Right renal pelvis (tissue), 4 donors: Measurements from ENCODE around the gene OGG1. TPM values are rescaled to one million over a fixed set of nuclear protein-coding genes. Genes with fewer than 3 reads are reported as not detected.

Source experiments
- DNase-seq, 4 donors: peaks; one replicate each; pipeline ENCODE4 v3.0.0-alpha.2; 2013; ENCODE audit warnings: low read depth in 4 of 4, low spot score in 3 of 4, missing footprints in 1 of 4
- polyA plus RNA-seq, 4 donors: library from polyadenylated mRNA; unstranded; fragments of 120-200 nt; gene quantifications; one replicate each; pipeline ENCODE4 v1.2.1, GENCODE V29; 2013; ENCODE audit not compliant: insufficient read length in 4 of 4

Gene OGG1
- polyA plus RNA-seq, 4 donors, result 47.6 to 61.9 (median 56.1) TPM

DNA sequence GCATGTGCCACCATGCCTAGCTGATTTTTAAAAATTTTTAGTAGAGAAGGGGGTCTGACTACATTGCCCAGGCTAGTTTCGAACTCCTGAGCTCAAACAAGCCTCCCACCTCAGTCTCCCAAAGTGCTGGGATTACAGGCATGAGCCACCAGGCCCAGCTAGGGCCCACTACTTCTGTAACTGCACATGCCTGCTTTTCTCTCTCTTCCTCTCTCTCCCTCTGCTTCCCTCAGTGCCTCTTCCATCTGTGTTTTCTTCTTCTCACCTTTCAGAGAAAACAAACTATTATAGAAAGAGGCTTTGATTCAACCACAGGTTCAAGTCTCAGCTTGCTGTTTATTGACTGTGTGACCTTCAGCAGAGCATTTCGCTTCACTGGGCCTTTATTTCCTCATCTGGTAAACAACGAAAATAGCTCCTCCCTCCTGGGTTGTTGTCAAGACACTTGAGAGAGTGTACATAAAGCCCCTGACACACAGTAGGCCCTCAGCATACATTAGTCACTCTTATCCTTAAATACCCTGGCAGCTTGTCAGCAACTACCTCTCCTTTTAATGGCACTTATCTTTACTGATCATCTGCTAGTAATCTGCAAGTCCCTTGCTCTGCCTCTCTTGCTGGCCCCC is 32.3 kb downstream of the OGG1 start:
- DNase-seq, result no peak

DNA sequence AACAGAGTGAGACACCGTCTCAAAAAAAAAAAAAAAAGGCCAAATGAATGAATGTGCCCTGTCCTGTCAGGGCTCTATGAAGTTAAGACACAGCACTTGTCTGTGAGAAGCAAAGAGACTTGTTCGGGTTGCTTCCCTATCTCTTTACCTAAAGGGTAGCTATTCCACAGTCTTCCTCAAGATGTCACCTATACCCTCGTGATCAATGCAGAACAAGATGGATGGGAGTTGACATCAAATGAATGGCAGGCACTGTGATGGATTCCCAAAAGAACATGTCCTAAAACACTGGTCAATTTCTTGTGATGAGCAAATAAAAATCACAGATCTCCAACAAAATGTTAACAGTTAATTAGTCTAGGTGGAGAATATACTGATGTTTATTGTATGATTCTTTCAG is 33.0 kb downstream of the OGG1 start:
- DNase-seq, result no peak

DNA sequence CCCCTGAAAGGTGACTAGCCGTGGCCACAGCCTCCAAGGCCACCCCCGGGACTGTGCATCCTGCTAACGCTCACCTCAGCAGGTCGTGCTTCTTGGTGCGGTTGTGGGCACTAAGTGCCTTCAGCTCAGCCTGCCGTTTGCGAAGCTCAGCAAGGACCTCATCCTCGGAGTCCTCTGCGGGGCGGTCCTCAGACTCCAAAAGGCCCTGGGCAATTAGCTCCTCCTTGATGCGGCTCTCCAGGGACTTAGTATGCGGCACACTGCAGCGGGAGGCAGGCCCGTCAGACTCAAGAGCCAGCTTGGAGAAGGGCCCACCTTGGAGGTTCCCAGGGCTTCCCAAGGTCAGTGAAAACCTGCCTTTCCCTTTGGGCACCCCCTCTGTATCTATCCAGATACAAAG is 34.2 kb downstream of the OGG1 start:
- DNase-seq, result no peak

DNA sequence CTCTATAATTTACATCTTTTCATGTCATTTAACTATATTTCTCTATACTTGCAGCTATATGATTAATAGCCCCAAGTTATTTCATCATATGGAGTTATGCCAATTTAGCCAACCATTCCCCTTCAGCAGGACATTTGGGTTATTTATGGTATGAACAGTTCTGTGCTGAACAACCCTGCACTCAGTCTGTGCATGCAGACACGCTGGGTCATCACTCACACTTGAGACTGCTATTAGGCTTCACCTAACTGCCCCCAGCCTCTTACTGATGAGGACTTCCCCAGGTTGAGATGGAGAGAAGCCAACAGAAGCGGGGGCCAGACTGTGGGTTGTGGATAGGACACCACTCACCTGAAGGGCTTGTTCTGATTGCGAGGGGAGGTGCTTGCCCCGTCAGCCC is 35.2 kb downstream of the OGG1 start:
- DNase-seq, result no peak

DNA sequence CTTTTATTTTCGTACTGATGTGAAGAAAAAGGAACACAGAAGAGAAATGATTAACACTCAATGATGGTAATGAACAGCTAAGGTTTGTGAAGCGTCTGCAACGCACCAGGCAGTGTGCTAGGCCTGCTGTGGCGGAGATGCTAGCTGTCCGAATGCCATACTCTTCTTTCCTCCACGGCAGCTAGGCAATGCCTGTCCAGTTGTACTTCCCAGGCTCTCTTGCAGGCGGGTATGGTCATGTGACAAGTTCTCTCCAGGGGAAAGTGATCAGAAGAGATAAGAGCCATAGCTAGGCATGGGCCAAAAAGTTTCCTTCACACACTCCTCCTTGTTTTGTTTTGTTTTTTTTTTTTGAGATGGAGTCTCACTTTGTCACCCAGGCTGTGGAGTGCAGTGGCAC is 35.9 kb downstream of the OGG1 start:
- DNase-seq, result no peak

DNA sequence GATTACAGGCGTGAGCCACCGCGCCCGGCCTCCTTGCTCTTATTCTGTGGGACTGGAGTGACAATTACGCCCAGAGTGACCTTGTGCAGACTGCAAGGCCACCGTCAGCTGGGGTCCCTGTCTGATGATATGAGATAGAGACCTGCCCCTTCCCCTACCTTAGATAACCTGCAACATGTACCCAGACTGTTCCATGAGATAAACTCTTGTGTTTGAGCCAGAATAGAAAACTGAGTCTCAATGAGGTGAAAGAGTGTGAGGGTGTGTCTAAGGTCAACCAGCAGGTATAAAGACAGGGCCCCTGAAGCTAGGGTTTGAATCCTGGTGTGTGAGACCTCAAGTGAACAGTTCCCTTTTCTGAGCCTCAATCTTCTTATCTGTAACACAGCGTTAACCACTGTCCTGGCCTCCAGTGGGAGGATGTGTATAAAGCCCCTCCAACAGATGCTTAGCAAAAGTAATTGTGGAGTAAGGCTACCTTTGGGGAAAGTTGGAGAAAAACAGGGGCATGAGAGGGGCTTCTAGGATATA is 36.5 kb downstream of the OGG1 start:
- DNase-seq, result no peak

DNA sequence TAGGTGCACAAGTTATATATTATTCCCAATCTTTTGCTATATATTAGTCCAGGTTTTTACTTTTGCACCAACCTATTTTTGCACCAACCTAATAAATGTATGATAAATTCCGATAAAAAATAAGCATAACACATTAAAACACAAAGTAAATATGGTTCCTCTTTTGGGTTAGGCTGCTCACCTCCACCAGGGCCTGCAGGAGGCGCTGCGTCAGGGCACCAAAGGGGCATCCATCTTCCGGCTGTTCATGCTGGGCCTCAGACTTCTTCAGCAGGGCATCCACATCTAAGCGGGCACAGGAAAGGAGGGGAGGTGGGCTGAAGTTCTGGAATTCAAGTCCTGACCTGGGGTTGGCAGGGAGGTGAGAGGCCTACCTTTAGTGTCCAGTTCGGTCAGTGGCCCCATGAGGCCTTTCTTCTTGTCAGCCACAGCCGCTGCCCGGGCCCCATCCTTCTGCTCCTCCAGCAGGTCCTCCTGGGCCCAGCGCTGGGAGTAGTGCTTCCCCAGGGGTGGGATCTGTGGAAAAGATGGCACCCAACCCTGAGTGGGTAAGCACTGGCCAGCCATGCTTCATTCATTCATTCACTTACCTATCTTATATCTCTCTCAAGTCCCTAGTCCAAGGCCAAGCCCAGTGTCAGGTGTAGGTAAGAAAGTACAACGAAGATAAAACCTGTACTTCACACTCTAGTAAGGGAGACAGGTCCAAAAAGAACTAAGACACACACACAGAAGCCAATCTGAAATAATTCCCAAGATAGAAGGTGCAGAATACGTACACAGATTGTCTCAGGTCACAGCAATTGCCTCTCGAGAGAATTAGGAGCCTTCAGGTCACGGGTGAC is 37.3 kb downstream of the OGG1 start:
- DNase-seq, result no peak

DNA sequence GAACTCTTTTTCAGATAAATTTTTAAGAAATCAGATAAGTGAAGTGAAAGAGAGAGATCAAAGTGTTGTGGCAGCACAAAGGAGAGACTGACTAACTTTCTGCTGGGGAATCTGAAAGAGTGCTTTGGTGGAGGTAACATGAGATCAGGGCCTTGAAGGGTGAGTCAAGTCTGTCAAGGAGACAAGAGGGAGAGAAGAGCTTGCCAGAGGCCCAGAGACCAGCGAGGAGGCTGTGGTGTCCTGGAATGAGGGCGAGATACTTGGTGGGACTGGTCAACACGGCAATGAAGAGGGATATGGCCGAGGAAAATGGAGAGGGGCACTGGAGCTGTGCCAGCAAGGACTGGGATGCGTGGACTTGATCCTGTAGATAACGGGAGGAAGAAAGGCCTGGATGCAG is 38.0 kb downstream of the OGG1 start:
- no peak for DNase-seq

DNA sequence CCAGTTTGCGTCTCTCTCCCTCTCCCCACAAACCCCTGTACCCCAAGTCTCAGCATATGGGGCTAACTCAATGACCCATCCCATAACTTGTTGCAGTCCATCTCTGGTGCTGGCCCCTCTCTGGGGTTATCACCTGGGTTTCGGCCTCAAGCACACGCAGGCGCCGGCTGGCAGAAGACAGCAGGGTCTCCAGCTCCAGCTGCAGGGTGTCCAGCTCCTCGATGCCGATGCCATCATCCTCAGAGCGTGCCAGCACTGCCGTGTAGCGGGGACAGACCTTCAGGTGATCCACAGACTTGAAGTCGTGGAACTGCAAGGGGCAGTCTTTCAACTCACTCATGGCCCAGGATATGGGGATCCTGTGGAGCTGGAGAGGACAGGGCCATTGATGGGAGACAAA is 41.4 kb downstream of the OGG1 start:
- DNase-seq, result no peak

DNA sequence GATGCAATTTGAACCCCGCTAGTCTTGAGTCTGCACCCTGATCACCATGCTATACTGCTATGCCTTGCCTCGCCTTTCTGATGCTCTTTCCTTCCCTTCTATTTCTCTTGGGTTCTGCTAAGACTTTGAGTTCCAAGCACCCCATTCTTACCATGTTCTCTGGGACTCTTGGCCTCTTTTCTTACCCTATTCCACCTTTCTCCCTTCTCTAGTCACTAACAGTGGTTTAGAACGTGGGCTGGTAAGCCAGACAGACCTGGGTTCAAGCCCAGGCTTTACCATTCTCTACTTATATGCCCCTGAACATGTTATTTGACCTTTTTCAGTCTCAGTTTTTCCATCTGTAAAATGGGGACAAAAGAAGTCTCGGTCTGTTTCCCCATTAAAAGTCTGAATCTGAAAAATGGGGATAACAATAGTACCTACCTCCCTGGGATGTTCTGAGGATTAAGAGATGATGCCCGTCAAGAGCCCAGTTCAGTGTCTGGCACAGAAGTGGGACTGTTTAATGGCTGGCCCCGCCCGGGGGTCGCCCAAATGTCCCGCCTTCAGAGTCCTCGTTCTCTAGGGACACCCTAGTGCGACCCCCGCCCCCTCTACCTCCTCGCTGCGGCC is 42.1 kb downstream of the OGG1 start:
- DNase-seq, result no peak

DNA sequence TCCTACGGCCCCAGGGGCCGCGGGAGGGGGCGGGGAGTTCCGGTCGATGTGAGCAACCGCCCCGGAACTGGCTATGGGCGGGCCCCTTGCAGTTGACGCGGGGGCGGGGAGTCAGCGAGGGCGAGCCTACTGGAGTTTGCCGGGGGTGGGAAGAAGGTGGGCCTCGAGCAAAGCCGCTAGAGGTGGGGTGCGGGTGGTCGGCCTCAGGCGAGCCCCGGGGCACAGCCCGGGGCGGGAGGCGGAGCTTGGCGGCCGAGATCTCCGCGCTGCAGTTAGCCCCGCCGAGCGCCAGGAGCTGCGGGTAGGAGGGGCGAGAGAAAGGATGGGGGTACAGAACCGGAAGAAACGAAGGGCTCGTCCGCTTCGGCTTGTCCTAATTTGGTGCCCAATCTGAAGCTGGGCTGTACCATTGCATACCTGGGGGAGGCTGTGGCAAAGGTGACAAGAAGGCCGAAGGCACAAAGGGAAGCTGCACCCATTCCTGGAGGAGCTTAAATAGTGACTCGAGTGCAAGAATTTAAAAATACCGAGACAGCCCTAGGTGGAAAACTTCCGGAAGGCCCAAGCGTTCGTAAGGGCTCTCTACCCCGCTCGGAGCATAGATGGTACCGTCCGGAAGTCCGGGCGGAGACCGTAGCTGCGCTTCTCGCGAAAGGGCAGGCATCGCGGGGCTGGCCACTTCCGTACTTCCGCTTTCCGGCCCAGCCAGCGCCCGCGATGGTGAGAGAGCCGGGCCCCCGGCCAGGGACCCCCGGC is 42.8 kb downstream of the OGG1 start, which contains the start of the genes ARPC4 and TADA3:
Gene ARPC4, plus strand, starts transcription at position 678 of the 756 bp plus-strand sequence. Its CDS starts 40 bp downstream, at position 718.
Gene TADA3, minus strand, starts transcription at position 69 of the 756 bp plus-strand sequence. CDS start 1,007 bp downstream, outside the sequence.
- DNase-seq, result peak; percentile 86 to 97 (median 92)

DNA sequence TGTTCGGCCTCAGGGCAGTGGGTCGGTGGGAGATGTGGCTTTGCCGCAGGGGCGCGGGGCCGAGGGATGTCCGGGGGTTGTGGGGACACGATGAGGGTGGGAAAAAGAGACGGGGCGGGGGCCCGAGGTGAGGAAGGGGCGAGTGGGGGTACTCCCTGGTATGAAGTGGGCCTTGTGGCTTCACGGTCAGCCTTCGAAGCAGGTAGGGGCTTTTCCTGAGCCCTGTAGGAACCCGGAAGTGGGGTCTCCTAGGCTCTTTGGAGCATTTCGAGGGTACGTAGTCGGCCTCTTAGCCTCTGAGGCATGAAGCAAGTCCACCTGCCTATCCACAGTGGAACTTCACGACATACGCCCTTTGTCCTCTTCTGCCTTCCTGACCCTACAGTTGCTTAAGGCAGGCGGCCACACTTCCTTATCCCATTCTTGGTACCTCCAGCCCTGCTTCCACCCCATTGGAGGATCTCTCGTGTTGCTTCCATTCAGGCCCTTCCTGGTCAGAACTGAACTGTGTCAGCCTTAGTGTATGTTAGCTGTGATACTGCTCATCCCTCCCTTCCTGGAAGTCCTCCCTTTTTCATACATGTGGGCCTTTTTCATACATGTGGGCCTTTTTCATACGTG is 43.5 kb downstream of the OGG1 start:
- no peak for DNase-seq

DNA sequence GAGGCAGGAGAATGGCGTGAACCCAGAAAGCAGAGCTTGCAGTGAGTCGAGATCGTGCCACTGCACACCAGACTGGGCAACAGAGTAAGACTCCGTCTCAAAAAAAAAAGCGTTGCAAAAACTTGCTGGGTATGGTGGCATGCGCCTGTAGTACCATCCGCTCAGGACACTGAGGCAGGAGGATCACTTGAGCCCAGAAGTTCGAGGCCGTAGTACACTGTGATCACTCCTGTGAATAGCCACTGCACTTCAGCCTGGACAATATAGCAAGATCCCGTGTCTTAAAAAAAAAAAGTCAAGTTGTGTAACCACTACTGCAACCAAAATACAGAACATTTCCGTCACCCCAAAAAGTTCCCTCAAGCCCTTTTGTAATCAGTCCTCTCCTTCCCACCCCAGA is 44.6 kb downstream of the OGG1 start:
- DNase-seq, result no peak

DNA sequence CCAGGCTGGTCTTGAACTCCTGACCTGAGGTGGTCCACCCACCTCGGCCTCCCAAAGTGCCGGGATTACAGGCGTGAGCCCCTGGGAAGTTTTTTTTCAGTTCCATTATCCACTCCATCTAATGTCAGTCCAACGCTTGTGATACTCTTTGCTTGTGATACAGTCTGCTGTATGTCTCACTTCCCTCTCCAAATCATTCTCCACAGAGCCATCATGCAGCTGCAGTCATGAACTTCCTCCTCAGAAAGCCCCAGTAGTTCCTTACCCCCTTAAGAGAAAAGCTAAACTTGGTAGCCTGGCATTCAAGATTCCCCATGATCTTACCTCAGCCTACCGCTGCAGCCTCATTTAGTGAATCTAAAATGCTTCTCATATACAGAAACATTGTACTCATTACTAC is 45.5 kb downstream of the OGG1 start:
- DNase-seq, result no peak

DNA sequence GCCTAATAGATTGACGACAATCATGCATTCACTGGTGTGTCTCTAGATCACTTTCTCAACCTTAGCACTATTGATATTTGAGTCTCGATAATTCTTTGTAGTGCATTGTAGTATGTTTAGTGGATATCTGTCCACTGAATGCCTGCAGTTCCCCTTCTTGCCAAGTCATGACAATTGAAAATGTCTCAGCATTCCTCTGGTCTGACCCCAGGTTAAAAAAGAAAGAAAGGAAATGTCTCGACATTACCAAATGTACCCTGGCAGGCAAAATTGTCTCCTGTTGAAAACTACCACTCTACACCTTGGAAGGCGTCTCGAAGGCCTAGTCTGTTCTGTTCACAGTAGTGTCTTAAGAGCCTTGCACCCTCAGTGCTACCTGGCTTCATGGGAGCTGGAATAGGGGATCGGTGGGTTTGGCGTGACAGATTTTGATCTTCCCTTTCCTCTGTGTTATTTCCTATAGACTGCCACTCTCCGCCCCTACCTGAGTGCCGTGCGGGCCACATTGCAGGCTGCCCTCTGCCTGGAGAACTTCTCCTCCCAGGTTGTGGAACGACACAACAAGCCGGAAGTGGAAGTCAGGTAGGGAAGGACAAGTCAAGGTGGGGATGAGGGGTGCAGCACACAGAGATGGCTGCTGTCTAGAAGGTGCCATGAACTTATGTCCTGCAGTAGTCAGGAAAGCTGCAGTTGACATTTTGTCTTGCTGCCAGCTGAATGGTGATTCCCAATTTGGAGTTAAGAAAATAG is 47.6 kb downstream of the OGG1 start:
- DNase-seq, result no peak

DNA sequence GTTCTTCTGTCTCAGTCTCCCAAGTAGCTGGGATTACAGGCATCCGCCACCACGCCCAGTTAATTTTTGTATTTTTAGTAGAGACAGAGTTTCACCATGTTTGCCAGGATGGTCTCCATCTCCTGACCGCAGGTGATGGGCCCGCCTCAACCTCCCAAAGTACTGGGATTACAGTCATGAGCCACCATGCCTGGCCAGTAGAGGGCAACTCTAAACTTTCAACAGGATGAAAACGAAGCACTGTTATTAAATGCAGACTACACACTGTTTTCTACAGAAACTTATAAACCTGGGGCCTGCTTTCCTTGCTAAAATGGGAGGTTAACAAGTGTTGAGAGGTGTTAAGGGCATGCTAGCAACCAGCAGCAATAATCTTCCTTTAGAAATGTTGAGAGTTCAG is 50.8 kb downstream of the OGG1 start:
- no peak for DNase-seq

DNA sequence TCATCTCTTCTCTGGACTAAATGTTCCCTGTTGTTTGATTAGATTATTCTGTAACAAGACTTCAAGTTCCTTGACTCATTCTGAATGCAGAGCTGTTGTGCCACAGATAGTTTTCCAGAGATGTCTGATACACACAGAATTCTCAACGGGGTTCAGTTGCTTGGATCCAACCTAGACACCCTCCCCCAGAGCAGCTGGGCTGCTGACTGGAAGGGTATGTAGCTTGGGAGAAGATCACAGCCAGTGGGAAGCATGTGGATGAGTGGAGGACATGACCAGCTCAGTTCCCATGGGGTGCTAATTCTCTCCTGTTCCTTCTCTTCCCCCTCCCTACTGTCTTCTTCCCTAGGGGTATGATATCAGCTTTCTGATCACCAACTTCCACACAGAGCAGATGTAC is 53.7 kb downstream of the OGG1 start:
- no peak for DNase-seq

DNA sequence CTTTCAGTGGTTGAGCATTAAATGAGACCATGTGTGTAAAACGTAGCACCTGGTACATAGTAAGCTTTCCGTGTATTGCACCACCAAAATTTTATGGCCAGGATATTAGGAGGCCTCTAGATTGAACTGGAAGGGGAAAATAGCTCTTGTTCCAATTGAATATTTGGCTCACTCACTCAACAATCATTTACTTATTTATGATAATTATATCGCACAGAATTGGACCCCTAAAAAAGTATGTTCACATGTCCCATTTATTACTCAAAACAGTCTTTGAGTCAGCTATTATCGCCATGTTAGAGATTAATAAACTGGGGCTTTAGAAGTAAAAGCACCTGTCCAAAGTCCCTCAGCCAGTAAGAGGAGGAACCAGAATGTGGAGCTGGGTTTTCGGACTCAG is 55.2 kb downstream of the OGG1 start:
- DNase-seq, result no peak

DNA sequence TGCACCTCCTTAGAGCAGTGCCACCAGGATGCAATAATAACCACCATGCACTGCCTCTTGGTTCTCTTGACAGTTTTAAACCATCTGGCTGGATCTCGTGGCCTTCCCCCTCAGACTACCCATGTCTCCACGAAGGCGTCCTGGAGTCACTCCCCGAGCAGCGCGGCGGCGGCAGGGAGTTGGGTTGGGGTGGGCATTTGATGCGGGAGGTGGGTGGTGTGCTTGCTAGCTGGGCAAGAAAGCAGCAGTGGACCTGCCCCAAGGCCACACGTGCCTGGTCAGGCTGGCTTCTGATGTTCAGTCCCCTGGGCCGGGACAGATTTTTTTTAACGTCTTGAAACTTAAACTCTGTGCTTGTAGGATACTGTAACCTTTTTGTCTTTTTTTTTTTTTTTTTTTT is 56.4 kb downstream of the OGG1 start:
- DNase-seq, result no peak
